ENCODE data around the gene CEP85L. TPM values are rescaled to one million over a fixed set of nuclear protein-coding genes. Genes with fewer than 3 reads are reported as not detected.

Gene CEP85L
- polyA plus RNA-seq, 1 of the 3 experiments (the other 2 are of a cell fraction), result 1.1 TPM

- Histone ChIP-seq H2AFZ (ENCODE audit: low read depth) (no peak overlapping the region; the same call in 1 of the 2 replicates), H3K4me3 (ENCODE audit: low read depth in 2 of 2, low read length in 1 of 2) (no peak overlapping the region), H3K9me2 (no peaks in the 10 kb centered on the region), H3K4me2 (no peak overlapping the region), H3K9ac (no peak overlapping the region), H3K9me3 (no peaks in the 10 kb centered on the region), H3K27me3 (ENCODE audit: insufficient read depth) (no peaks in the 10 kb centered on the region), H3K79me2 (ENCODE audit: insufficient read depth) (peaks cover 15% of the 10 kb centered on the region; the same call in 1 of the 2 replicates), H3K4me1 (ENCODE audit: control insufficient read depth in 1 of 2, insufficient read depth in 2 of 2, low read depth in 1 of 2, low read length in 1 of 2) (no peaks in the 10 kb centered on the region), H3K27ac (ENCODE audit: low read depth in 2 of 2, low read length in 1 of 2) (no peak overlapping the region), H3F3A (replicated peaks; ENCODE audit: insufficient read depth) (no peaks in the 10 kb centered on the region), H4K20me1 (ENCODE audit: insufficient read depth) (no peaks in the 10 kb centered on the region), H3K36me3 (replicated peaks in 1 of 2; ENCODE audit: control insufficient read depth in 1 of 2, insufficient read depth in 2 of 2, low read length in 1 of 2) (peaks cover 0 to 4% of the 10 kb centered on the region in 2 experiments)
- POLR2A ChIA-PET, result no interaction called here
- no peak for DNase-seq
- TF ChIP-seq POLR2AphosphoS5 (IDR thresholded peaks at IDR 0.05; ENCODE audit: low read depth, low read length) (no peak), RXRA (IDR thresholded peaks at IDR 0.05; ENCODE audit: borderline replicate concordance, low read depth) (no peak), ELF1 (IDR thresholded peaks at IDR 0.05) (no peak), USF1 (IDR thresholded peaks at IDR 0.05; ENCODE audit: borderline replicate concordance, low read depth) (no peak), RFX5 (IDR thresholded peaks at IDR 0.05; ENCODE audit: low read length) (no peak), CTCF (IDR thresholded peaks at IDR 0.05) (no peak), TCF12 (IDR thresholded peaks at IDR 0.05) (no peak), GATA2 (CRISPR knock-in tag; IDR thresholded peaks at IDR 0.05) (no peak), MEF2A (IDR thresholded peaks at IDR 0.05; ENCODE audit: borderline replicate concordance, low read depth) (no peak), NRF1 (IDR thresholded peaks at IDR 0.05; ENCODE audit: low read depth, low read length) (no peak), TAF1 (IDR thresholded peaks at IDR 0.05; ENCODE audit: borderline replicate concordance, low read depth, low read length) (no peak), SMC3 (IDR thresholded peaks at IDR 0.05; ENCODE audit: low read depth, low read length) (no peak), FOSL2 (IDR thresholded peaks at IDR 0.05; ENCODE audit: borderline replicate concordance, low read depth) (no peak), NFIC (IDR thresholded peaks at IDR 0.05; ENCODE audit: borderline replicate concordance) (no peak), GABPA (IDR thresholded peaks at IDR 0.05; ENCODE audit: low read depth) (no peak)
- TF ChIP-seq, protein P1, sequence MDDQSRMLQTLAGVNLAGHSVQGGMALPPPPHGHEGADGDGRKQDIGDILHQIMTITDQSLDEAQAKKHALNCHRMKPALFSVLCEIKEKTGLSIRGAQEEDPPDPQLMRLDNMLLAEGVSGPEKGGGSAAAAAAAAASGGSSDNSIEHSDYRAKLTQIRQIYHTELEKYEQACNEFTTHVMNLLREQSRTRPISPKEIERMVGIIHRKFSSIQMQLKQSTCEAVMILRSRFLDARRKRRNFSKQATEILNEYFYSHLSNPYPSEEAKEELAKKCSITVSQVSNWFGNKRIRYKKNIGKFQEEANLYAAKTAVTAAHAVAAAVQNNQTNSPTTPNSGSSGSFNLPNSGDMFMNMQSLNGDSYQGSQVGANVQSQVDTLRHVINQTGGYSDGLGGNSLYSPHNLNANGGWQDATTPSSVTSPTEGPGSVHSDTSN (IDR thresholded peaks at IDR 0.05), result no peak
- TF ChIP-seq, protein P2, sequence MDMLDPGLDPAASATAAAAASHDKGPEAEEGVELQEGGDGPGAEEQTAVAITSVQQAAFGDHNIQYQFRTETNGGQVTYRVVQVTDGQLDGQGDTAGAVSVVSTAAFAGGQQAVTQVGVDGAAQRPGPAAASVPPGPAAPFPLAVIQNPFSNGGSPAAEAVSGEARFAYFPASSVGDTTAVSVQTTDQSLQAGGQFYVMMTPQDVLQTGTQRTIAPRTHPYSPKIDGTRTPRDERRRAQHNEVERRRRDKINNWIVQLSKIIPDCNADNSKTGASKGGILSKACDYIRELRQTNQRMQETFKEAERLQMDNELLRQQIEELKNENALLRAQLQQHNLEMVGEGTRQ (IDR thresholded peaks at IDR 0.05; ENCODE audit: borderline replicate concordance, low read depth, low read length), result no peak
- WGBS (ENCODE audit: low lambda C conversion rate), result 93% methylated on average over 2 of the region's 2 CpGs
- CTCF ChIA-PET, result no interaction called here
These were observed 48.0 kb downstream of the CEP85L start for GRCh38 chr6:118603372-118603771.

Measured in SK-N-SH (cell line).